Measurements from ENCODE around the gene NDUFB5. TPM values are rescaled to one million over a fixed set of nuclear protein-coding genes. Genes with fewer than 3 reads are reported as not detected.
A peak's percentile ranks its signal among the peaks of the same experiment; 100 is the strongest.

NDUFB5 gene
- total RNA-seq = 100 to 1,000 TPM; 106 to 111 TPM

- Mint-ChIP-seq H3K36me3 (peaks cover 24% of the 10 kb centered on the region), H3K27me3 (no peaks in the 10 kb centered on the region), H3K9me3 (no peaks in the 10 kb centered on the region), H3K4me1 (peaks cover 33% of the 10 kb centered on the region), H3K4me3 (peak within 1 kb of the TSS; percentile 99), H3K27ac (peak within 1 kb of the TSS; percentile 100)
- peak; percentile 89 for DNase-seq
Measured at GRCh38 chr3:179604321-179605078, at the start of gene NDUFB5, which contains the start of gene MRPL47. Gene NDUFB5 (plus strand): TSS chr3:179604794. CDS start chr3:179604816, 22 bp downstream. Gene MRPL47 (minus strand): TSS chr3:179604638. CDS start chr3:179604624, 14 bp downstream.

- no peaks in the 10 kb centered on the region for H3K9me3 Mint-ChIP-seq
- H3K27me3 Mint-ChIP-seq = peaks cover 21% of the 10 kb centered on the region
- no peak overlapping the region for H3K27ac Mint-ChIP-seq
- no peak overlapping the region for H3K4me3 Mint-ChIP-seq
- DNase-seq = peak; percentile 44
- H3K4me1 Mint-ChIP-seq = peaks cover 4% of the 10 kb centered on the region
- H3K36me3 Mint-ChIP-seq = peaks cover 2% of the 10 kb centered on the region
Measured at GRCh38 chr3:179558742-179559364, 45.7 kb upstream of the NDUFB5 start.

- no peak overlapping the region for H3K27ac Mint-ChIP-seq
- H3K4me1 Mint-ChIP-seq = peaks cover 20% of the 10 kb centered on the region
Measured at GRCh38 chr3:179560791-179561190, 43.8 kb upstream of the NDUFB5 start.

GRCh38 chr3:179562591-179563270, 41.9 kb upstream of the NDUFB5 start, which contains the start of gene ACTL6A:
Gene ACTL6A (plus strand): TSS chr3:179562926. CDS start chr3:179563093, 167 bp downstream.
- Mint-ChIP-seq H3K4me3 (peak within 1 kb of the TSS; percentile 96), H3K27ac (peak within 1 kb of the TSS; percentile 99), H3K27me3 (peaks cover 21% of the 10 kb centered on the region), H3K36me3 (peaks cover 8% of the 10 kb centered on the region), H3K4me1 (peaks cover 25% of the 10 kb centered on the region), H3K9me3 (no peaks in the 10 kb centered on the region)
- DNase-seq = peak; percentile 98

More at GRCh38 chr3:179560791-179561190, 43.8 kb upstream of the NDUFB5 start:
- DNase-seq = no peak
- no peak overlapping the region for H3K4me3 Mint-ChIP-seq
- H3K27me3 Mint-ChIP-seq = peaks cover 21% of the 10 kb centered on the region
- peaks cover 6% of the 10 kb centered on the region for H3K36me3 Mint-ChIP-seq
- no peaks in the 10 kb centered on the region for H3K9me3 Mint-ChIP-seq

GRCh38 chr3:179563271-179563783, 41.3 kb upstream of the NDUFB5 start:
- DNase-seq = peak; percentile 80
- H3K9me3 Mint-ChIP-seq = no peaks in the 10 kb centered on the region
- peak overlapping the region; percentile 96 for H3K4me3 Mint-ChIP-seq
- H3K27me3 Mint-ChIP-seq = peaks cover 21% of the 10 kb centered on the region
- H3K36me3 Mint-ChIP-seq = peaks cover 8% of the 10 kb centered on the region
- peaks cover 26% of the 10 kb centered on the region for H3K4me1 Mint-ChIP-seq
- H3K27ac Mint-ChIP-seq = peak overlapping the region; percentile 96

- Mint-ChIP-seq H3K36me3 (peaks cover 11% of the 10 kb centered on the region), H3K27me3 (peaks cover 8% of the 10 kb centered on the region), H3K27ac (peak overlapping the region; percentile 54), H3K9me3 (no peaks in the 10 kb centered on the region), H3K4me1 (peaks cover 29% of the 10 kb centered on the region), H3K4me3 (no peak overlapping the region)
- no peak for DNase-seq
Measured at GRCh38 chr3:179565496-179565895, 39.1 kb upstream of the NDUFB5 start.

GRCh38 chr3:179580992-179581391, 23.6 kb upstream of the NDUFB5 start:
- Mint-ChIP-seq H3K9me3 (no peaks in the 10 kb centered on the region), H3K27me3 (no peaks in the 10 kb centered on the region), H3K4me3 (no peak overlapping the region), H3K36me3 (peaks cover 10% of the 10 kb centered on the region), H3K4me1 (no peaks in the 10 kb centered on the region), H3K27ac (no peak overlapping the region)
- DNase-seq = no peak

GRCh38 chr3:179589143-179589542, 15.5 kb upstream of the NDUFB5 start:
- H3K27me3 Mint-ChIP-seq = no peaks in the 10 kb centered on the region
- no peak overlapping the region for H3K4me3 Mint-ChIP-seq
- DNase-seq = no peak
- H3K4me1 Mint-ChIP-seq = peaks cover 11% of the 10 kb centered on the region
- H3K9me3 Mint-ChIP-seq = no peaks in the 10 kb centered on the region
- H3K27ac Mint-ChIP-seq = peak overlapping the region; percentile 73
- H3K36me3 Mint-ChIP-seq = peaks cover 9% of the 10 kb centered on the region

GRCh38 chr3:179590669-179591068, 13.9 kb upstream of the NDUFB5 start:
- DNase-seq = no peak
- no peaks in the 10 kb centered on the region for H3K27me3 Mint-ChIP-seq
- H3K4me1 Mint-ChIP-seq = peaks cover 11% of the 10 kb centered on the region
- no peaks in the 10 kb centered on the region for H3K9me3 Mint-ChIP-seq
- no peak overlapping the region for H3K4me3 Mint-ChIP-seq
- peak overlapping the region; percentile 1 for H3K27ac Mint-ChIP-seq
- H3K36me3 Mint-ChIP-seq = peaks cover 9% of the 10 kb centered on the region

- H3K4me3 Mint-ChIP-seq = no peak overlapping the region
- H3K36me3 Mint-ChIP-seq = peaks cover 4% of the 10 kb centered on the region
- H3K9me3 Mint-ChIP-seq = no peaks in the 10 kb centered on the region
- no peak for DNase-seq
- peaks cover 11% of the 10 kb centered on the region for H3K4me1 Mint-ChIP-seq
- H3K27me3 Mint-ChIP-seq = no peaks in the 10 kb centered on the region
- no peak overlapping the region for H3K27ac Mint-ChIP-seq
Measured at GRCh38 chr3:179591313-179591712, 13.3 kb upstream of the NDUFB5 start.

- DNase-seq = no peak
- Mint-ChIP-seq H3K27me3 (no peaks in the 10 kb centered on the region), H3K4me3 (no peak overlapping the region), H3K36me3 (peaks cover 15% of the 10 kb centered on the region), H3K27ac (no peak overlapping the region), H3K4me1 (peaks cover 6% of the 10 kb centered on the region), H3K9me3 (no peaks in the 10 kb centered on the region)
Measured at GRCh38 chr3:179599531-179599930, 5.1 kb upstream of the NDUFB5 start.

GRCh38 chr3:179603321-179603720, 1.3 kb upstream of the NDUFB5 start:
- no peaks in the 10 kb centered on the region for H3K9me3 Mint-ChIP-seq
- peaks cover 25% of the 10 kb centered on the region for H3K4me1 Mint-ChIP-seq

GRCh38 chr3:179603831-179604230, 763 bp upstream of the NDUFB5 start:
- Mint-ChIP-seq H3K36me3 (peaks cover 22% of the 10 kb centered on the region), H3K27me3 (no peaks in the 10 kb centered on the region), H3K9me3 (no peaks in the 10 kb centered on the region), H3K4me3 (peak overlapping the region; percentile 99), H3K27ac (peak overlapping the region; percentile 100), H3K4me1 (peaks cover 28% of the 10 kb centered on the region)
- no peak for DNase-seq

More at GRCh38 chr3:179603321-179603720, 1.3 kb upstream of the NDUFB5 start:
- no peaks in the 10 kb centered on the region for H3K27me3 Mint-ChIP-seq
- peak overlapping the region; percentile 100 for H3K27ac Mint-ChIP-seq
- peaks cover 22% of the 10 kb centered on the region for H3K36me3 Mint-ChIP-seq
- H3K4me3 Mint-ChIP-seq = peak overlapping the region; percentile 99
- DNase-seq = no peak

GRCh38 chr3:179606534-179607085, 2.0 kb downstream of the NDUFB5 start:
- H3K4me1 Mint-ChIP-seq = peaks cover 30% of the 10 kb centered on the region
- H3K9me3 Mint-ChIP-seq = no peaks in the 10 kb centered on the region
- peaks cover 24% of the 10 kb centered on the region for H3K36me3 Mint-ChIP-seq
- H3K4me3 Mint-ChIP-seq = no peak overlapping the region
- H3K27ac Mint-ChIP-seq = peak overlapping the region; percentile 71
- no peaks in the 10 kb centered on the region for H3K27me3 Mint-ChIP-seq
- DNase-seq = no peak

Data from activated naive CD8-positive, alpha-beta T cell treated with anti-CD3 and anti-CD28 coated beads for 36 hours (primary cell).